B cell (primary cell): Measurements from ENCODE around the gene MACIR.

Experiments
- CTCF ChIP-seq: fragments of 200-600 bp; IDR thresholded peaks from one replicate; pipeline ENCODE4 v1.8.0; 2022; ENCODE audit warnings: antibody characterized with exemption, mild to moderate bottlenecking
- EZH2 ChIP-seq: IDR thresholded peaks from 2 replicates; pipeline ENCODE4 v1.6.1; 2012; ENCODE audit warnings: borderline replicate concordance, low read depth, mild to moderate bottlenecking, moderate library complexity, low read length; ENCODE audit not compliant: insufficient read depth, poor library complexity, severe bottlenecking

- no peak for TF ChIP-seq CTCF
- no peak for TF ChIP-seq EZH2
Observed at GRCh38 chr5:103244398-103244797, 14.2 kb upstream of the MACIR start.
